HuH-7.5 (cell line): Measurements from ENCODE around the gene PCDHA1.
A peak's percentile ranks its signal among the peaks of the same experiment; 100 is the strongest.
"Not testable (repeated sequence)": the region's sequence is repeated elsewhere in the genome, so short reads cannot be mapped to it uniquely, and the experiment has no call there.

ENCODE experiments used
- DNase-seq: peaks from one replicate; pipeline ENCODE4 v3.0.0; 2011; ENCODE audit warnings: low spot score

PCDHA1 gene

GRCh38 chr5:140785905-140786686 is at the start of gene PCDHA1:
TSS of gene PCDHA1 (plus strand) at chr5:140786140.
- DNase-seq, result peak; percentile 34

GRCh38 chr5:140737486-140737885 is 48.5 kb upstream of the PCDHA1 start:
- DNase-seq, result no peak

- DNase-seq, result no peak
Observed at GRCh38 chr5:140741967-140742366, 44.0 kb upstream of the PCDHA1 start.

GRCh38 chr5:140753561-140753960 is 32.4 kb upstream of the PCDHA1 start:
- no peak for DNase-seq

DNA sequence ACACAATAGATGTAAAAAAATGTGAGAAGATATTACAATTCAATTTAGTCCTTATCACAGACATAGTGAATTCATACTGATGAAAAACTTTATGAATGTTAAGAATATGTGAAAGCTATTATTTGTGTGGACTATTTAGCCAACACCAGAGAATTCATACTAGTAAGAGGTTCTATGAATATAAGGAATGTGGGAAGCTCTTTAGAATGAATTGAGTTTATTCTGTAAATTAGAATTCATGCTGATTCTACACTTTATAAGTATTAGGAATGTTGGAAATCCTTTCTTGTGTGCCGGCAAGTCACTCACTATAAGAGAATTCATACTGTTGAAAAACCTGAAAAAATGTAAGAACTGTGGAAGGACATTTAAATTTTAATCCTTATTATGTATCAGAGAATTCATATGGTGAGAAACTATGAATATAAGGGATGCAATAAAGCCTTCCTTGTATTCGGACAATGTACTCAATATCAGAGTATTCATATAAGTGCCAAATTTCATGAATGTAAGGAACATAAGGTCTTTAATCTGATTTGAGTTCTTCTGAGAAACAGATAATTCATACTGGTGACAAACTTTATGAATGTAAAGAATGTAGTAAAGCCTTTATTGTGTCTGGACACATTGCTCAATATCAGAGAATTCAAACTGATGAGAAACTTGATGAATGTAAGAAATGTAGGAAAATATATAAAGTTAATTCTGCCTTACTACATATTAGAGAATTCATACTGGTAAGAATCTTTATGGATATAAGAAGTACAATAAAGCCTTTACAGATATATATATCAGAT is 21.6 kb upstream of the PCDHA1 start:
- no peak for DNase-seq

DNA sequence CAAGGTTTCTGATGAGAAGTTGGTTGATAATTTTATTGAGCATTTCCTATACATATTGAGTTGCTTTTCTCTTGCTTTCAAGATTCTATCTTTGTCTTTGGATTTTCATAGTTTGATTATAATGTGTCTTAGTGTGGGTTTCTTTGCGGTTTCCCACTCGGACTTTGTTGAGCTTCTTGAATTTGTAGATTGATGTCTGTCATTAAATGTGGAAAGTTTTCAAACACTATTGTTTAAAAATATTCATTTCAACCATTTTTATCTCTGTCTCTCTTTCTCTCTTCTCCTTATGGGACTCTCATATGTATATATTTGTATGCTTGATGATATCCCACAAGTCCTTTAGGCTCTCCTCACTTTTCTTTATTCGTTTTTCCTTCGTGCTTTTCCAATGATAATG is 18.5 kb upstream of the PCDHA1 start:
- no peak for DNase-seq

DNA sequence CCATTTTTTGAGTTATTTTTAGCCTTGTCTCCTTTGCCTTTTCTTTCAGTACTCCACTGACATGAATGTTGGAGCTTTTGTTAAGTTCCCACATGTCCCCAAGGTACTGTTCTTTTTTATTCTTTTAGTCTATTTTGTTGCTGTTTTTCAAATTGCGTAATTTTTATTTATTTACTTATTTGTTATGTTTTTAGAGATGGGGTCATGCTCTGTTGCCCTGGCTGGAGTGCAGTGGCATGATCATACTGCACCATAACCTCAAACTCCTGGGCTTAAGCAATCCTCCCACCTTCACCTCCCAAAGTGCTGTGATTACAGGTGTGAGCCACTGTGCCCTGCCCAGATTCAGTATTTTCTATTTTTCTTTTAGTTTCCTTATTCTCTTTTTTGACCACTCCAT is 5.4 kb upstream of the PCDHA1 start:
- no peak for DNase-seq

- not testable (repeated sequence) for DNase-seq
Observed at GRCh38 chr5:140787422-140787821, 1.5 kb downstream of the PCDHA1 start.

DNA sequence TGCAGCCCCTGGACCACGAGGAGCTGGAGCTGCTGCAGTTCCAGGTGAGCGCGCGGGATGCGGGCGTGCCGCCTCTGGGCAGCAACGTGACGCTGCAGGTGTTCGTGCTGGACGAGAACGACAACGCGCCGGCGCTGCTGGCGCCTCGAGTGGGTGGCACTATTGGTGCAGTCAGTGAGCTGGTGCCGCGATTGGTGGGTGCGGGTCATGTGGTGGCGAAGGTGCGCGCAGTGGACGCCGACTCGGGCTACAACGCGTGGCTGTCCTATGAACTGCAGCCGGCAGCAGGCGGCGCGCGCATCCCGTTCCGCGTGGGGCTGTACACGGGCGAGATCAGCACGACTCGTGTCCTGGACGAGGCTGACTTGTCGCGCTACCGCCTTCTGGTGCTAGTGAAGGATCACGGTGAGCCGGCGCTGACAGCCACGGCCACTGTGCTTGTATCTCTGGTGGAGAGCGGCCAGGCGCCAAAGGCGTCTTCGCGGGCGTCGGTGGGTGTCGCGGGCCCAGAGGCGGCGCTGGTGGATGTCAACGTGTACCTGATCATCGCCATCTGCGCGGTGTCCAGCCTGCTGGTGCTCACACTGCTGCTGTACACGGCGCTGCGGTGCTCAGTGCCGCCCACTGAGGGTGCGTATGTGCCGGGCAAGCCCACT is 2.0 kb downstream of the PCDHA1 start:
- DNase-seq, result not testable (repeated sequence)

GRCh38 chr5:140791089-140791488 is 5.1 kb downstream of the PCDHA1 start:
- DNase-seq, result no peak

DNA sequence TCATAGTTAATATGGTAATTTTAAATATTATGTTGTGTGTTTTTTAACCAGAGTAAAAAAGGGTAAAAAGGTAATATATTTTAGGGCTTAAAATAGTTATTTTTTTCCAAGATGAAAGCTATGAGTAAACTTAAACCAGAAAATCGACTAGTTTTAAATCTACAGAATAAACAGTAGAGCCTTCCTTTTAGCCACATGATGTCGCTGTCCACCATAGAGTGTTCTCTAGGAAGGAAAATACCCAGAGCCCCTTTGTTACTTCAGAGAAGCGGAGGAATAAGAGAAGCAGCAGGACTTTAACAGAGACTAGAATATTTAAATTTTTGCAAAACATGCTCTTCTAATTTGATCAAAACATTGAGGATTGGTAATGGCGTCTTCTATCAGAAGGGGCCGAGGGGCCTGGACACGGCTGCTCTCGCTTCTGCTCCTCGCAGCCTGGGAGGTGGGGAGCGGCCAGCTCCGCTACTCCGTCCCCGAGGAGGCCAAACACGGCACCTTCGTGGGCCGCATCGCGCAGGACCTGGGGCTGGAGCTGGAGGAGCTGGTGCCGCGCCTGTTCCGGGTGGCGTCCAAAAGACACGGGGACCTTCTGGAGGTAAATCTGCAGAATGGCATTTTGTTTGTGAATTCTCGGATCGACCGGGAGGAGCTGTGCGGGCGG is 8.8 kb downstream of the PCDHA1 start, which contains the start of gene PCDHA2:
PCDHA2 (plus strand) TSS at position 258 of the 664 bp plus-strand sequence.
- peak; percentile 81 for DNase-seq

DNA sequence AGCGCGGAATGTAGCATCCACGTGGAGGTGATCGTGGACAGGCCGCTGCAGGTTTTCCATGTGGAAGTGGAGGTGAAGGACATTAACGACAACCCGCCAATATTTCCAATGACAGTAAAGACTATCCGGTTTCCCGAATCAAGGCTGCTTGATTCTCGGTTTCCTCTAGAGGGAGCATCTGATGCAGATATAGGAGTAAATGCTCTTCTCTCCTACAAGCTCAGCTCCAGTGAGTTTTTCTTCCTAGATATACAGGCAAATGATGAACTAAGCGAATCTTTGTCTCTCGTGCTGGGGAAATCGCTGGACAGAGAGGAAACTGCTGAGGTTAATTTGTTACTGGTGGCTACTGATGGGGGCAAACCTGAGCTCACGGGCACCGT is 9.3 kb downstream of the PCDHA1 start:
- DNase-seq, result peak; percentile 84

DNA sequence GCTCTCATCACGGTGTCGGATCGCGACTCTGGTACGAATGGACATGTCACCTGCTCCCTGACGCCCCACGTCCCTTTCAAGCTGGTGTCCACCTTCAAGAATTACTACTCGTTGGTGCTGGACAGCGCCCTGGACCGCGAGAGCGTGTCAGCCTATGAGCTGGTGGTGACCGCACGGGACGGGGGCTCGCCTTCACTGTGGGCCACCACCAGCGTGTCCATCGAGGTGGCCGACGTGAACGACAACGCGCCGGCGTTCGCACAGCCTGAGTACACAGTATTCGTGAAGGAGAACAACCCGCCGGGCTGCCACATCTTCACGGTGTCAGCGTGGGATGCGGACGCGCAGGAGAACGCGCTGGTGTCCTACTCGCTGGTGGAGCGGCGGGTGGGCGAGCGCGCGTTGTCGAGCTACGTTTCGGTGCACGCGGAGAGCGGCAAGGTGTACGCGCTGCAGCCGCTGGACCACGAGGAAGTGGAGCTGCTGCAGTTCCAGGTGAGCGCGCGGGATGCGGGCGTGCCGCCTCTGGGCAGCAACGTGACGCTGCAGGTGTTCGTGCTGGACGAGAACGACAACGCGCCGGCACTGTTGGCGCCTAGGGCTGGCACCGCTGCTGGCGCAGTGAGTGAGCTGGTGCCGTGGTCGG is 10.3 kb downstream of the PCDHA1 start:
- DNase-seq, result not testable (repeated sequence)

DNA sequence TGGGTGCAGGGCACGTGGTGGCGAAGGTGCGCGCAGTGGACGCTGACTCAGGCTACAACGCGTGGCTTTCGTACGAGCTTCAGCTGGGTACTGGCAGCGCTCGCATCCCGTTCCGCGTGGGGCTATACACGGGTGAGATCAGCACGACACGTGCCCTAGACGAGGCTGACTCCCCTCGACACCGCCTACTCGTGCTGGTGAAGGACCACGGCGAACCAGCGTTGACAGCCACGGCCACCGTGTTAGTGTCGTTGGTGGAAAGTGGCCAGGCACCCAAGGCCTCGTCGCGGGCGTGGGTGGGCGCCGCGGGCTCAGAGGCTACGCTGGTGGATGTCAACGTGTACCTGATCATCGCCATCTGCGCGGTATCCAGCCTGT is 10.8 kb downstream of the PCDHA1 start:
- no peak for DNase-seq

- DNase-seq, result no peak
Observed at GRCh38 chr5:140800816-140801493, 15.0 kb downstream of the PCDHA1 start, which contains the start of gene PCDHA3. TSS of gene PCDHA3 (plus strand) at chr5:140801057.

- no peak for DNase-seq
Observed at GRCh38 chr5:140801494-140801841, 15.5 kb downstream of the PCDHA1 start.

GRCh38 chr5:140802381-140802780 is 16.4 kb downstream of the PCDHA1 start:
- DNase-seq, result not testable (repeated sequence)

- no peak for DNase-seq
Observed at GRCh38 chr5:140802781-140803271, 16.9 kb downstream of the PCDHA1 start.

GRCh38 chr5:140806834-140807775 is 21.2 kb downstream of the PCDHA1 start, which contains the start of gene PCDHA4:
TSS of gene PCDHA4 (plus strand) at chr5:140807068.
- DNase-seq, result peak; percentile 55
